Measurements from ENCODE around the gene DUSP14.
"Not testable (repeated sequence)": the region's sequence is repeated elsewhere in the genome, so short reads cannot be mapped to it uniquely, and the experiment has no call there.

The DUSP14 gene, protein sequence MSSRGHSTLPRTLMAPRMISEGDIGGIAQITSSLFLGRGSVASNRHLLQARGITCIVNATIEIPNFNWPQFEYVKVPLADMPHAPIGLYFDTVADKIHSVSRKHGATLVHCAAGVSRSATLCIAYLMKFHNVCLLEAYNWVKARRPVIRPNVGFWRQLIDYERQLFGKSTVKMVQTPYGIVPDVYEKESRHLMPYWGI

DNA sequence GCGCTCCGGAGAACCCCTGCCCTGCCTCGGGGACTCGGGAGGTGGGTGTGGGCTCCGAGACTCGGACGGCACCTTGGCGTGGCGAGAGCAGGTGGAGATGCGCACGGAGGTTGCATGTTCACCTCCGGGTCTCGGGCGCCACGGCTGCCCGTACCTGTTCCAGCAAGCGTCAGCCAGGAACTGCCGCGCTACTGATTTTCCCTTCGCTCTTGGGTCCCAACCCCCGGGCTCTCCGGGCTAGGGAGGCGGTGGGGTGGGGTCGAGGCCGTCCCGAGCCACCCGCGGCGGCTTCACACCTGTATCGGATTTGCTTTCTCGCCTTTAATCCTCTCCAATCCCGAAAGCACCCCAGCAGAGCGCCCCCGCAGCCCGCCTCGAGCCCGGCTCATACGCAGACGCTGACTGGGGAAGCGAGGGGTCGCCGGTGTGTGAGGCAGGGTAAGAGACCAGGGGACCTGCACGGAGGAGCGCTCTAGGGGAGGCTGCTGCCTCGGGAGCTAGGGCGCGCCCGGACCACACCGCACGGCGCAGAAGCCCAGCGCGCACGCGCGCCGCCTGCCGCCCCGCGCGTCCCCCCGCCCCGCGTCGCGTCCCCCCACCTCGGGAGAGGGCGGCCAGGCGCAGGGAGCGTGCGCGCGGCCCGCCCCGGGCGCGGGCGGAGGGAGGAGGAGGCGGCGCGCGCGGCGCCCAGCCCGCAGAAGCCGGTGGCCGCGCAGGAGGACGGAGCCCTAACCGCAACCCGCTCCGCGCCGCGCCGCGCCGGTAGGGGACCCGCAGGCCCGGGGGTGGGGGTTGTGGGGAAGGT is at the start of gene DUSP14:
Gene DUSP14 (plus strand): TSS at position 695 of the 805 bp plus-strand sequence. CDS start 22,382 bp downstream, outside the sequence.
- DNase-seq, result peak; percentile 89 to 91

DNA sequence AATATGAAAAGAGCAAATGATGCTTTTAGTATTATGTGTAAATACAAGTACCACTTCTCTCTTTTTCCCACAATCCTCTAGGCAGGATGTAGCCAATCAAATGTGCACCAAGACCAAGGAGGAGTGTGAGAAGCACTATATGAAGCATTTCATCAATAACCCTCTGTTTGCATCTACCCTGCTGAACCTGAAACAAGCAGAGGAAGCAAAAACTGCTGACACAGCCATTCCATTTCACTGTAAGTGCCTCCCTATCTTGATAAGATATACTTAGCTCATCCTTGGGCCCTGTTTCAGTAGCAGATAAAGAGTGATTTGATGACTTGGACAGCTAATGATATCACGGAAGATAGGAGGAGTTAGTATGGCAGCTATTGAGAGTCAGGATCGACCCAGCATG is 49.3 kb upstream of the DUSP14 start:
- no peak for DNase-seq

DNA sequence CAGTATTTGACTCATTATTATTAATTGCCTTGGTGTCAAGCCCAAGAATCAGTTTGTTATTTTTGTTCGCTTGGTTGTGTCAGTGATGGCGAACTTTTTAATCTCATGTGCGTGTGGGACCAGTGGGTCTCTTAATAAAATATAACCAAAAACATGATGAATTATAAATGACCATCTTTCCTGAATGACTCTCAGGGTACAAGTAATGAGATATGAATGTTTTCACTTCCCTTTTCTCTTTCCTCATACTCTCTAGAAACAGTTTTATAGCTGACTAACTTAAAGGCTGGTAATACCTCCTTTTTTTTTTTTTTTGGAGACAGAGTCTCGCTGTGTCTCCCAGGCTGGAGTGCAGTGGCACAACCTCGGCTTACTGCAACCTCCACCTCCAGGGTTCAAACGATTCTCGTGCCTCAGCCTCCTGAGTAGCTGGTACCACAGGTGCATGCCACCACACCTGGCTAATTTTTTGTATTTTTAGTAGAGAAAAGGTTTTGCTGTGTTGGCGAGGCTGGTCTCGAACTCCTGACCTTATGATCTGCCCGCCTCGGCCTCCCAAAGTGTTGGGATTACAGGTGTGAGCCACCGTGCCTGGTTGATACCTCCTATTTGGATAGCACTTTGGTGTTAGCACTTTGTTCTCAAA is 48.2 kb upstream of the DUSP14 start:
- not testable (repeated sequence) for DNase-seq

DNA sequence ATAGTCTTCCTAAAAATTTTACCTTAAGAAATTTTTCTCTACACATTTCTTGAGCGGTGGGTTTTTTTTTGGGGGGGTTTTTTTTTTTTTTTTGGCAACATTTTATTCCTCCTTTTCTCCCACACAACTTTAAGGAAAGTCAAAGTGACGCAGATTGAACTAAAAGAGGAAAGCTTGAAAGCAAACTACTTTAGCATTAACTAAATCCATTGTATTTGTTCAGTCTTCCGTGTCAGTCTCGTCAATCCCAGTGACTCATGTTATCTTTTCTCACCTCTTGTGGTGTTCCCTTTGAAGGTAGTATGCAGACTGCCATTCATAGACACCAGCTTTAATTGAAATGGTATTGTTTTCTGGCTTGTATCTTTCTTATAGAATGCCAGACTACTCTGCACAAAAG is 43.7 kb upstream of the DUSP14 start:
- no peak for DNase-seq

DNA sequence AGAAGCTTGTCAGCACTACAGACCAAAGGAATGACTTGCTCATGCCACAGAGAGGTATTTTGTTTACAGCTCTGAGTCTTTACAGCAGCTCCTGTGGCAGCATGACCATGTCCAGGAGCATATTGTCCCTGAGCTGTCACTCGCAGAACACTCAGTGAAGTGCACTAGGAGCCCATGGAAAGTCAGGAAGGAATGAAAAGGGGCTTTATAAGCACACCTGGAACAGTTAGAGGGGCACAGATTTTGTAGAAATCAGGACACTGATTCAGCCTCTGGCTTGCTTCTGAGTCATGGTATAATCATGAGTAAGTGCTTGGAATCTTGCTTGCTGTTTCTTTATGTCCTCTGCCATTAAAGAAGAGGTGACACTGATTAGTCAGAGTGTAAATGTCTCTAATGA is 42.0 kb upstream of the DUSP14 start:
- no peak for DNase-seq

DNA sequence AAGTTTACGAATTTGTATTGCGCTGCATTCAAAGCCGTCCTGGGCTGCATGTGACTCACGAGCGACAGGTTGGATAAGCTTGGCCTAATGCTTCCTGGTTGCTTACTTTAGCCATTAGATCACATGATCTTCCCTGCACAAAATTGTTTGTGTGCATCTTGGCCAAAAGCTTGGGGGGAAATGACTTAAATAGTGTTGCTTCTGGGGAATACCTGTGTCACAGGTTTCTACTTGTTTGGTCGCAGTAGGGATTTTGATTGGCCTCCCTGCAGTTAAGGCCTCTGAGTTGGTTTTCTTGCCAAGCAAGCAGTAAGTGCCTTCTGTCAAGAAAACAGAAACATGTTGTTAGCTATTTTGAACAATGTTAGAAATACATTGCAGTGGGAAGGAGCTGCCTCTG is 39.6 kb upstream of the DUSP14 start:
- DNase-seq, result no peak

DNA sequence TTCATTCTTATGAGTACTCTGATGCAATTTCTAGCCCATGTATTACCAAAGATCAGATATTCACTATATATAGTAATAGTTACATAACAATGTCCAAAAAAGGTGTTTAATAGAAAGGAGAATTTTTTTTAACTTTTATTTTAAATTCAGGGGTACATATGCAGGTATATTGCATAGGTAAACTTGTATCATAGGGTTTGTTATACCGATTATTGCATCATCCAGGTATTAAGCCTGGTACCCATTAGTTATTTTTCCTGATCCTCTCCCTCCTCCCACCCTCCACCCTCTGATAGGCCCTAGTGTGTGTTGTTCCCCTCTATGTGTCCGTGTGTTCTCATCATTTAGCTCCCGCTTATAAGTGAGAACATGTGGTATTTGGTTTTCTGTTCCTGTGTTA is 31.9 kb upstream of the DUSP14 start:
- not testable (repeated sequence) for DNase-seq

DNA sequence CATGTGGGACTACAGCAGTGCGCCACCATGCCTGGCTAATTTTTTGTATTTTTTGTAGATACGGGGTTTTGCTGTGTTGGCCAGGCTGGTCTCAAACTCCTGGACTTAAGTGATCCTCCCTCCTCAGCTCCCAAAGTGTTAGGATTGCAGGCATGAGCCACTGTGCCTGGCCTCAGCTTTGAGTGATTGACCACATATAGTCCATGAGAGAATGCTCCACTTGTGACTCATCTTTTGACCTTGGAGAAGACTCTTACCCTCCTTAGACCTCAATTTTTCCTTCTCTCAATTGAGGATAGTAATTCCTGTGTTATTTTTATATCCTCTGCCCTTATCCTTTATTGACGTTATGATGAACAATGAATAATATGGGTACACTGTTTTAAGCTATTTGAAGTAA is 30.9 kb upstream of the DUSP14 start:
- no peak for DNase-seq

DNA sequence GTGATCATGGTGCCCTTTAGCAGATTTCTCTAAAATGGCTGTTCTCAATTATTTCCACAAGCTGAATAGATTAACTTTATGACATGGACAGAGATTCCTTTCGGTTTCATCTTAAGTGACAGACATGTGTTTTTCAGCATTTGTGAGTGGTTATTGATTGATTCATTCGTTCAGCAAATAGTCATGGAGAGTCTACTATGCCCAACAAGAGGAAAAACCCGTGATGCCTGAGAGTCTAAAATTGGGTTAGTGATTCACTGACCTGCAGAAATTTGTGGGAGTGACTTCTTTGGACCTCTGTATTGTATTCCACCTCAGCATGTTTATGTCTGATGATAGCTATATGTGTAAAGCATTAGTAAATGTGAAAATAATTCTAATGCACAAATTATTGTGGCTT is 28.0 kb upstream of the DUSP14 start:
- no peak for DNase-seq

DNA sequence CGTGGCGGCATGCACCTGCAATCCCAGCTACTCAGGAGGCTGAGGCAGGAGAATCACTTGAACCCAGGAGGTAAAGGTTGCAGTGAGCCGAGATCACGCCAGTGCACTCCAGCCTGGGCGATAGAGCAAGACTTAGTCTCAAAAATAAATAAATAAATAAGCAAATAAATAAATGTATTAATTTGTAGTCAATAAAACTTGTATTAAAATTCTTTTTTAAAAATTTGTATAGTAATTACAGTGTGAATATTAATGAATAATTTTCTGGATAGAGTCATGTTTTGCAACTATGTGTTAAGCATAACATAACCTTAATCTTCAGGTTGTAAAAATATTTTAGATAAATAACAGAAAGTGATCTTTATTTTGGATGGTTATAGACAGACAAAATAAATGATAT is 27.2 kb upstream of the DUSP14 start:
- DNase-seq, result no peak

DNA sequence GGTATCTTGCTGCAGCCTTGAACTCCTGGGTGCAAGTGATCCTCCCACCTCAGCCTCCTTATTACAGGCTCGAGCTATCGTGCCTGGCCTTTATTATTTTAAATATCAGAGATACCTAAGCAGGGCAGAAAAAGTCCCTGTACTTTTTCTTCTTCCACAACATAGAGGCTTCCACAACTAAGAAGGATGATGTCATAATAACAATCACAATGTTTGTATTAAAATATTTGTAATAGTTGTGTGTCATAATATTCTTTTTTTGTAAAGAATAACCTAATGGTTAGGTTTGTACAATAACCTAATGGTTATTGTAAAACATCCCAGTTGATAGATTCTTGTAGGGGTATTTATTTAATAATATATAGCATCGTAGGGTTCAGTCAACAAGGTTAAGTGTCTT is 26.7 kb upstream of the DUSP14 start:
- DNase-seq, result no peak

DNA sequence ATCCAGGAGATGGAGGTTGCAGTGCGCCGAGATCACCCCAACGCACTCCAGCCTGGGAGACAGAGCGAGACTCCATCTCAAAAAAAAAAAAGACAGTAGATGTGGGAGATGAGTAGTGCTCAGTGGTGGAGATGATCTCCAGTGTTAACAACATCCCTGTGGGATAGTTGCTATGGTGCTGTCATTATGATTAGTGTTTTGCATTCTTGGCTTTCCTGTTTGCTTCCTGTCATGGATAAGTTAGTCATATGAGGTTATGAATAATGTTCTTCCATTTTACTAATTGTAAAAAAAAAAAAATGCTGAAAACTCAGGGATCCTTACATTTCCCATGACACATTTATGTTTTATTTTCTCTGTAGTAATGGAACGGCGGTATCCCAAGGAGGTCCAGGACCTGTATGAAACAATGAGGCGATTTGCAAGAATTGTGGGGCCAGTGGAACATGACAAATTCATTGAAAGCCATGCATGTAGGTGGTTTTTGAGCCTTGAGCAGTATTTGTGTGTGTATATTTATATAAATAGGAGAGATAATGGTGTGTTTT is 24.5 kb upstream of the DUSP14 start:
- no peak for DNase-seq

DNA sequence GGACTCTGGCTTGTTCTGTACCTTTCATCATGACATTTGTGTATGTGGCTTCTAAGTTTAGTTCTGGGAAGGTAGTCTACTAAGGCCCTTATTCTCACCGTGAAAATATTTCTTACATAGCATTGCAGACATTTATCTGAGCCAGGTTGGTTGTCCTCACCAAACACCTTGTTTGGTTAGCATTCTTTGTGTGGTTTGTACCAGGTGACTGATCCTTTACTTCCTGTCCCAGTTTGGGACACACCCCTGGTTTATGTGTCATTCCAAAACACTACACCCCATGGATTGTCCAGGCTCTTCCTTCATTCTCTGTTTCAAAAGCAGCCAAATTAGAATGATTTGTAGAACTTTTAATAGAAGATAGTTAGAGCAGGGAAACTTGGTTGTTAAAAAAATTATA is 23.2 kb upstream of the DUSP14 start:
- DNase-seq, result no peak

DNA sequence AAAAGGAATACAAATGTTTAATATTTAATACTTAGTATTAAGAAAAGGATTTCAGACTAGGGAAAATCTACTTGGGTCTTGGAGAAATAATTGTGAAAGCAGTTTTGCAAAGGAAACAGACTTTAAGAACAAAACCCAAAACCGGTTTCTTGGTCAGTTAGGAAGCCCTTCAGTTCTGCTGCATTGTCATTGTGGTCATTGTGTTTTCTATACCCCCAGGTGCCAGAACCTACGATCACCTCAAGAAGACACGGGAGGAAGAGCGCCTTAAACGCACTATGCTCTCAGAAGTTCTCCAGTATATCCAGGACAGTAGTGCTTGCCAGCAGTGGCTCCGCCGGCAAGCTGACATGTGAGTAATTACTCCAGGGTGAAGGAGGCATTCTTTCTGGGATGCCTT is 19.5 kb upstream of the DUSP14 start:
- no peak for DNase-seq

DNA sequence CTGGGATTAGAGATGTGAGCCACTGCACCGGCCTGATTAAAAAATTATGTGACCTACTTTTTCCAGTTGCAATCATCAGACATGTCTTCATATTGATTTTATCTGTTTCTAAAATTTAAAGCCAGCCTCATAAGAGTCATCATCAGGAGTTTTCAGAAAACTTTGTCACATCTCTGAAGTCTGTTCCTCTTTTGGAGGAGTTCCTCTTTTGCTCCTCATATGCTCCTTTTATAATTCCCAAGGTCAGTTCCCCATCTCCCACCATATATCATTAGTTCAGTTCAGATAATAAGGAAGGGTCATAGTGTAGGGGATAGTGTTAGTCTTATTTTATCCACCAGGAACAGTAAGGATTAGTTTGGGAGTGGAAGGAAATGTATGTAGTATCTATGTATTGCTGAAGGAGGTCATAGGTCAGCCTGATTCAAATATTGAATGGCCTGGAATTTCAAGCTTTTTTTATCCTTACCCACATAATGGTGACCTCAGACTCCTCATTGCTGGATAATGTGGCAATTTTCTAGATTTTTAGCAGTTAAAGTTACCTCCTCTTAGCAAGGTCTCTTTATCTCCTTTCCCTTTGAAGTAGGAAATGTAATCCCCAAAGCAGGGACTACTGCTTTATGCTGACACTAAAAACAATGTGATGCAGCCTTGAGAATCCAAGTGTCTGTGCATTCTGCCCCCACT is 13.8 kb upstream of the DUSP14 start:
- no peak for DNase-seq

DNA sequence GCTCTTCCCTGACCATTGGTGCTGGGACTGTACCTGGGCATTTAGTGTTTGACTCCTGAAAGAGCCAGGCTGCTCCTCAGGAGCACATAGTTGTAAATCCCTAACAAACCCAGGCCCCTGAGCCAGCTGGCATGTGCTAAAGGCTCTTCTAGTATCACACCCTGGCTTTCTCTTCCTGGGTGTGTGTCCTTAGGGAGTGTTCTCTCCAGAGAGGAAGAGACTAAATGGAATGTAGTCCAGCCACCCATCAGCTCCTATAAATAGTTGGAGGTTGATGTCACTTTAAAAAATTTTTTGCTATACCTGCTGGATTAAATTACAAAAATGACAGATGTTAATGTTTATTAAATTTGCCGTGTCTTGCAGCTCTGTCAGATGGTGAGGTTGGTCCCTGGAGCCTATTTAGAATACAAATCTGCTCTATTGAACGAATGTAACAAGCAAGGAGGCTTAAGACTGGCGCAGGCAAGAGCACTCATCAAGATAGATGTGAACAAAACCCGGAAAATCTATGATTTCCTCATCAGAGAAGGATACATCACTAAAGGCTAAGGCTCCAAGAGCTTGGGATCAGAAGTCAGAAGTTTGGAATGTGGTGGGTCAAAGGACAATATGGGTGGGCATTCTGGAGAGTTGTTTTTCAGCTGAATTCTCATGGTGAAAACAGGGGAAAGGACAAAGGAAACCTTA is 13.1 kb upstream of the DUSP14 start:
- no peak for DNase-seq

DNA sequence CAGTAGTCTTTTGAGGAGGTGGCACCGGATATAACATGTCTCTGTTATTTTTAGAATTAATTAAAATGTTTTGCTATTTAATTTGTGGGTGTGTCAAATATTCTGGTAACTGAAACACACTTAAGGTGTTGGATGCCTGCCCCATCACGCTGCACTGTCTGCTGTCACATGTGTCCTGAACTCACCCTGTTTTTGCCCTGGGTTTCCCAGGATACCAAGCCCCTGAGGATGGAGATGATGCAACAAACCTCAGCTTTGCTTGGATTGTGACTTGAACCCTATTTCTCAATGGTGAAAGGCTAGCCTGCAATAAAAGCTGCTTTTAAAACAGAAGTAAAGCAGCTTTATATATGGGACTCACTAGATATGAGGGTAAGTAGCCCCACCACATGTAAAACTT is 11.5 kb upstream of the DUSP14 start:
- DNase-seq, result no peak

DNA sequence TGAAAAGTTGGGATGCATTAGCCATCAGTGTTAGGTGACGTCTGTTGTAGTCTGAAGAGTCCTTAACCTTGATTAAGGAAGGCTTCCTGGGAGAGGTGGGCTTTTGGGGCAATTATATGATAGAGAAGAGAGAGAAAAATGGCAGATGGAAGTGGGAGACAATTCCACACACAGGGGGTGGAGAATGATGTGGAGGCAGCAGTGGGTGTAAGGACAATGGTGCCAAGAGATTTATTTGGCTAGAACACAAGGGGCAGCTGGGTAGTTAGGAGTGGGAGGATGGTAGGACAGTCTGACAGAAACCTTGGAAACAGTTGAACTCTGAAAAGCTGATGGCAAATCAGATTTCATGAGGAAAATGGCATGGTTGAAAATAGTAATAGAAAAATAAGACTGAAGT is 10.7 kb upstream of the DUSP14 start:
- DNase-seq, result no peak

DNA sequence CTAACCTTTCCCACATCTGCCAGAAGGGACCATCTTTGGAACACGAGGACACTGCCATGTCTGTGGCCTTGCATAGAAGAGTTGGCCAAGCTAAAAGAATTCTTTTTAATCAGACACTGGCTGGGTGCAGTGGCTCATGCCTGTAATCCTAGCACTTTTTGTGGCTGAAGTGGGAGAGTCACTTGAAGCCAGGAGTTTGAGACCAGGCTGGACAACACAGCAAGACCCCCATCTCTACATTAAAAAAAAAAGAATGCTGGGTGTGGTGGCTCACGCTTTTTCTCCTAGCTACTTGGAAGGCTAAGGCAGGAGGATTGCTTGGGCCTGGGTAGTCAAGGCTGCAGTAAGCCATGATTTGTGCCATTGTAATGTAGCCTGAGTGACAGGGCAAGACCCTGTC is 9.3 kb upstream of the DUSP14 start:
- no peak for DNase-seq

DNA sequence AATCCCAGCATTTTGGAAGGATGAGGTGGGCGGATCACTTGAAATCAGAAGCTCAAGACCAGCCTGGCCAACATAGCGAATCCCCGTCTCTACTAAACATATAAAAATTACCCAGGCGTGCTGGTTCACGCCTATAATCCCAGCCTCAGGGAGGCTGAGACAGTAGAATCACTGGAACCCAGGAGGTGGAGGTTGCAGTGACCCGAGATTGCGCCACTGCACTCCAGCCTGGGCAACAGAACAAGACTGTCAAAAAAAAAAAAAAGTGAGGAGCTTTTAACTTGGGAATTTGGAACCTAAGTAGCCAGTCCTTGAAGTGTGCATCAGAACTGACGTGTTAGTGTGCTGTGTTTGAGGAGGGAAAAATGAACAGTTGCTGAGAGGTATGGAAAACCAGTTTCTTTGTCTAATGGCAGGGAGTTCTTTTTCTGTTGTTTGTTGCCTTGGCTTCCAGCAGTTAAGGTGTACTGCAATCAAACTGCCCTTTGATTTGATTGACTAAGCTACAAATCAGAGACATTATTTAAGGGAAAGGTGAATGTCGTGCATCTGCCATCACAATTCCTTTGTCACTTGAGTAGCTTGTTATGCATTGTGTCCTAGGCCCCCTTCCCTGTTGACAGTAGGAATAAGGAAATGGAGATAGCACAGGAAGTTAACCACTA is 8.6 kb upstream of the DUSP14 start:
- DNase-seq, result no peak

DNA sequence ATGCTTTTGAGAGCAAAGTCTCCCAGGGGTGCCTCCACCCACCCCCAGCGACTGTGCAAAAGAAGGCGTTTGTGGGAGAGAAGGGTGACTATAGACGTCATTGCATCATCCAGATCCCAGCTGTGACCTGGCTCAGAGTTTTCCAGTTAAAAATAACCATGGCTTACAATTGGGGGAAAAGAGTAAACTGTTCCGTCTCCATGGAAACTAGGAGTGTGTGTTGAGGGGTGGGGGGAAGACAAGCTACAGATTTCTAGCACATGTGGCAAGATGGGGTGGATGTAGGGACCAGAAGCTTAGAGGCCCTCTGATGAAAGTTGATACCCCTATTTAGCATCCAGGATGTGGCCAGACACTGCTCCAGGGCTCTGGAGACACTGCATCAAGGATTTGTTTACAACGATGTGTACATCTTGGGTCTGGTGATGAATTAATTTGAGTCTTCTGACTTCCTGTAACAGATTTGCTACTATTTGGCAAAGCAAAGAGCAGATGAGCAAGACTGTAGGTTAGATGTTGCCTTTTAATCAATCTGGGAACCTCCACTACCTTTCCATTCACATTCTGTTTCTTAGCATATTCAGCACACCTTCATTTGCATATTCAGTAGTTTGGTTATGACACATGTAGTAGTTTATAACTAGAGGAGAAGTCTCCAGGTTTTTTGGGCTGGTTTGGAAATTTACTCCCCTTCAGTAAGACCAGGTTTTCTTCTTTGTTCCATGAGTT is 6.2 kb upstream of the DUSP14 start:
- DNase-seq, result peak in 1 of 2 experiments; percentile 16

Measured in NCI-H2081 (cell line).